Suprapubic skin (tissue), 4 donors: ENCODE measurements around the gene HOXC10.

Experiments used
- CTCF ChIP-seq, 2 donors: fragments of 200-600 bp in 1 of 2; fragments of 450-650 bp in 1 of 2; sonication (generic) in 1 of 2; IDR thresholded peaks; one replicate each; pipeline ENCODE4 v1.5.1; 2016 to 2019; ENCODE audit warnings: antibody characterized with exemption in 2 of 2, mild to moderate bottlenecking in 1 of 2, moderate library complexity in 1 of 2
- POLR2A ChIP-seq, 2 donors: fragments of 450-650 bp; IDR thresholded peaks; one replicate each; pipeline ENCODE4 v1.6.1; 2017; ENCODE audit warnings: antibody characterized with exemption in 2 of 2, mild to moderate bottlenecking in 2 of 2, moderate library complexity in 2 of 2
- POLR2AphosphoS5 ChIP-seq, 3 donors: sonication (generic); formaldehyde crosslinking; IDR thresholded peaks; one replicate each; pipeline ENCODE4 v1.6.1; 2017; ENCODE audit warnings: antibody characterized with exemption in 3 of 3

- TF ChIP-seq CTCF (IDR thresholded peaks at IDR 0.05) (no peak), POLR2A (IDR thresholded peaks at IDR 0.05) (no peak), POLR2AphosphoS5 (IDR thresholded peaks at IDR 0.05) (no peak)
Measured at GRCh38 chr12:54016051-54016450, 31.1 kb downstream of the HOXC10 start.
